ENCODE data around the gene FAM83G.

GRCh38 chr17:18965530-18966236 is 38.9 kb downstream of the FAM83G start:
- no peak for TF ChIP-seq CTCF (IDR thresholded peaks at IDR 0.05)
- TF ChIP-seq POLR2A (IDR thresholded peaks at IDR 0.05), result no peak
